ENCODE data around the gene DRC3.

DRC3 gene

DNA sequence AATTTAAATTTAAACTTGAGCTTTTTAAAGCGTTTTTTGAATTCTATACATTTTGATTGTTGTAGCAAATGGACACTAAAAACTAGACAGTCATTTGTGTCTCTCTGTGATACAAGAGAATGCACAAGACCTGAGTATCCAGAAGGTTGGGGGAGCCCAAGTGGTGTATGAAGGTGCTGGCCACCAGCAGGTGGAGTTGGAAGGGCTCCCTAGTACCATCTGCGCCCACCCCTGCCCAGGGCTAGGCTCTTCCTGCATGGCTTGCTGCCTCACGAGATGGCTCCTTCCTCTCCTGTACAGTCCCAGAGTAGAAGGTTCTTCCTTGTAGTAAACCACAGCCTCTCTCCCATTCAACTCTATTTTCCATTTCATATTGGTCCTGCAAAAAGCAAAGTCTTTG is 83.6 kb downstream of the DRC3 start:
- no peak for DNase-seq

DNA sequence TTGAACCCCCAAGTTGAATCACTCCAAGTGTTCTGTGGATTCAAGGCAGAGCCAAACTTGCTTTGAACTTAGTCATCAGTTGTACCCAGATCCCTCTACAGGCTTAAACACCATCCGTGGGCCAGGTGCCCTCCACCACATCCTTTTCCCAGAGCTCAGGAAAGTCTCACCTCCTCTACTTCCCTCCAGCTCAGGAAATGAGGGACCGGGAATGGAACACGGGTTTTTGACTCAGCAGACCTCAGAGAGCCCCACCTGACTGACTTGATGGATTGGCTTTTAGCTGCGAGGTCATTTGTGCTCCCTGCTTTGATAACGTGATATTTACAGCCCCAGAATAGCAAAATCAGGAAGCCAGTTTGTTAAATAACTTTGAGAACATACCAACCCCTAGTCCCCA is 86.6 kb downstream of the DRC3 start:
- no peak for DNase-seq

GRCh38 chr17:18064053-18064452 is 91.4 kb downstream of the DRC3 start:
- DNase-seq, result no peak

GRCh38 chr17:18065546-18065945 is 92.9 kb downstream of the DRC3 start:
- no peak for DNase-seq

All from effector CD8-positive, alpha-beta T cell (primary cell).